ENCODE results near the gene CRYGD.

GRCh38 chr2:208147759-208148158 lies 23.4 kb upstream of the CRYGD start:
- no peak for TF ChIP-seq KDM1A (IDR thresholded peaks at IDR 0.05; ENCODE audit: low read depth)
- TF ChIP-seq, protein P1, sequence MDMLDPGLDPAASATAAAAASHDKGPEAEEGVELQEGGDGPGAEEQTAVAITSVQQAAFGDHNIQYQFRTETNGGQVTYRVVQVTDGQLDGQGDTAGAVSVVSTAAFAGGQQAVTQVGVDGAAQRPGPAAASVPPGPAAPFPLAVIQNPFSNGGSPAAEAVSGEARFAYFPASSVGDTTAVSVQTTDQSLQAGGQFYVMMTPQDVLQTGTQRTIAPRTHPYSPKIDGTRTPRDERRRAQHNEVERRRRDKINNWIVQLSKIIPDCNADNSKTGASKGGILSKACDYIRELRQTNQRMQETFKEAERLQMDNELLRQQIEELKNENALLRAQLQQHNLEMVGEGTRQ (IDR thresholded peaks at IDR 0.05): no peak
- no peak for TF ChIP-seq MAX (IDR thresholded peaks at IDR 0.05)
- TF ChIP-seq EHF (CRISPR knock-in tag; IDR thresholded peaks at IDR 0.05): no peak
- no peak for TF ChIP-seq RFX5 (IDR thresholded peaks at IDR 0.05)
- no peak for TF ChIP-seq RNF2 (IDR thresholded peaks at IDR 0.05; ENCODE audit: borderline replicate concordance, low read depth)
- TF ChIP-seq POLR2A (IDR thresholded peaks at IDR 0.05; ENCODE audit: low read length): no peak
- no peak for TF ChIP-seq PHF8 (IDR thresholded peaks at IDR 0.05; ENCODE audit: borderline replicate concordance, low read depth)
- TF ChIP-seq EP300 (IDR thresholded peaks at IDR 0.05): no peak

All from A549 (cell line).